ENCODE results near the gene FTO. TPM values are rescaled to one million over a fixed set of nuclear protein-coding genes. Genes with fewer than 3 reads are reported as not detected.

FTO gene
- total RNA-seq, 1 experiment from 2014 or later: 57.4 TPM

DNA sequence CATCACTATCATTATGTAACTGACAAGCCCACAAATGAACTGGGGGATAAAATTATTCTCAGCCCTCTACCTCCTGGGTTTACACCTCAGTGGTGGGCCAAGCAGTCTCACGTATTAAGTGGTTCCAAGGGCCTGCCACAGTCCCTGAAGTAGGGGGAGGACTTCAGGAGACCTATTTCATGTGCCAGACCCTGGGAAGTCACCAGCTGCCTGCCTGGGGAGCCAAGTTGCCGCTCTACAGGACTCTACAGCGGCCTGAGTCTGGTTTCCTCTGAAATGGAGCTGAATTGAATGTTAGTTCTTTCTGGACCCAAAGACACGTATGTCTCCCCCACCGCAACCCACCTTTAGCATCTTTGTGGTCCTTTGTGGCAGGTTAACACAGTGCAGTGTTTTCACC lies 395.7 kb downstream of the FTO start:
- peaks cover 10% of the 10 kb centered on the region; the same call in 1 of the 2 replicates for H3K9me3 Mint-ChIP-seq
- H3K4me1 Mint-ChIP-seq: no peaks in the 10 kb centered on the region
- ChIA-PET POLR2A (no interaction called here), CTCF (no interaction called here)
- H3K36me3 Mint-ChIP-seq: no peaks in the 10 kb centered on the region
- H3K4me3 Mint-ChIP-seq: no peak overlapping the region
- H3K27ac Mint-ChIP-seq: no peak overlapping the region
- ATAC-seq: no peak
- no peak for TF ChIP-seq MLX (CRISPR knock-in tag; IDR thresholded peaks at IDR 0.05)
- no peak for TF ChIP-seq ZNF416 (CRISPR knock-in tag; IDR thresholded peaks at IDR 0.05)
- no peak for TF ChIP-seq ZNF138 (CRISPR knock-in tag; conservative IDR thresholded peaks at IDR 0.05)
- TF ChIP-seq PRDM15 (CRISPR knock-in tag; IDR thresholded peaks at IDR 0.05): no peak
- no peak for TF ChIP-seq PREB (CRISPR knock-in tag; IDR thresholded peaks at IDR 0.05; ENCODE audit: borderline replicate concordance)
- no peak for DNase-seq (ENCODE audit: low spot score)
- H3K27me3 Mint-ChIP-seq (ENCODE audit: low read depth): no peaks in the 10 kb centered on the region

GRCh38 chr16:54102888-54103866 lies 399.2 kb downstream of the FTO start:
- ATAC-seq (no peak), DNase-seq (ENCODE audit: low spot score) (no peak)
- POLR2A ChIA-PET: no interaction called here
- Mint-ChIP-seq H3K4me1 (peaks cover 6% of the 10 kb centered on the region), H3K27ac (no peak overlapping the region), H3K27me3 (ENCODE audit: low read depth) (no peaks in the 10 kb centered on the region), H3K36me3 (no peaks in the 10 kb centered on the region), H3K9me3 (peaks cover 5% of the 10 kb centered on the region; the same call in 1 of the 2 replicates), H3K4me3 (no peak overlapping the region)
- CTCF ChIA-PET: no interaction called here
- TF ChIP-seq ATF1 (CRISPR knock-in tag; IDR thresholded peaks at IDR 0.05) (no peak), GABPB1 (CRISPR knock-in tag; IDR thresholded peaks at IDR 0.05) (peak; percentile 26; the same call in 1 of the 2 replicates)

DNA sequence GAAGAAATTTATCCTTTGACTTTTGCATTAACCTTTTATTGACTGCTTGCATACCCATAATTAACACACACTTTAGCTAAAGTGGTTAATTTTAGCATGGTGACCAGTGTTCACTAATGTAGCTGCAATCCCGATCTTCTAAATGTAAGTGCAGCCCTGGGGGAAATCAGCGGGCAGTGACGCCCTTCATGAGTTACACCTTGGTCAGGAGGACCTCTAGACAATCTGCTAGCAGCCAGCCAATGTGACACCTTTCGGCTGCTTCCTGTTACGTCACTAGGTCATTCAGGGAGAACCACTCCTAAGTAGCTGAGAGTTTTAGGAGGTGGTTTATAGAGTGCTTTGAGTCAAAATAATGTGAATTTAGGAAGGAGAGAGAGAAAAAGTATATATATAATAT lies 402.1 kb downstream of the FTO start:
- ATAC-seq (no peak), DNase-seq (ENCODE audit: low spot score) (no peak)
- ChIA-PET CTCF (no interaction called here), POLR2A (no interaction called here)
- no peak overlapping the region for H3K4me3 Mint-ChIP-seq
- TF ChIP-seq AR (CRISPR knock-in tag; IDR thresholded peaks at IDR 0.05) (no peak), EMX1 (CRISPR knock-in tag; IDR thresholded peaks at IDR 0.05) (no peak), HMGA2 (CRISPR knock-in tag; IDR thresholded peaks at IDR 0.05) (peak; percentile 65; the same call in 1 of the 2 replicates)
- peaks cover 5% of the 10 kb centered on the region; the same call in 1 of the 2 replicates for H3K9me3 Mint-ChIP-seq
- no peaks in the 10 kb centered on the region for H3K36me3 Mint-ChIP-seq
- H3K4me1 Mint-ChIP-seq: peaks cover 6% of the 10 kb centered on the region
- H3K27ac Mint-ChIP-seq: no peak overlapping the region
- no peaks in the 10 kb centered on the region for H3K27me3 Mint-ChIP-seq (ENCODE audit: low read depth)
